HFFc6 (cell line): Measurements from ENCODE around the gene PDGFC. TPM values are rescaled to one million over a fixed set of nuclear protein-coding genes. Genes with fewer than 3 reads are reported as not detected.
A peak's percentile ranks its signal among the peaks of the same experiment; 100 is the strongest.

Experiments used
- DNase-seq: peaks from one replicate; pipeline ENCODE4 v3.0.0-alpha.2; 2018
- H3K27ac Mint-ChIP-seq: 2 replicates; pipeline ENCODE4 v1.8.0; 2020; ENCODE audit warnings: mild to moderate bottlenecking, mixed read lengths
- H3K27me3 Mint-ChIP-seq: 2 replicates; pipeline ENCODE4 v1.8.0; 2021; ENCODE audit warnings: mild to moderate bottlenecking, moderate library complexity, mixed read lengths; ENCODE audit not compliant: insufficient read depth
- H3K36me3 Mint-ChIP-seq: 2 replicates; pipeline ENCODE4 v1.8.0; 2021; ENCODE audit warnings: low read depth, mixed read lengths
- H3K4me1 Mint-ChIP-seq: 2 replicates; pipeline ENCODE4 v1.8.0; 2020; ENCODE audit warnings: low read depth, mixed read lengths
- H3K4me3 Mint-ChIP-seq: 2 replicates; pipeline ENCODE4 v1.8.0; 2020; ENCODE audit warnings: mild to moderate bottlenecking, moderate library complexity, mixed read lengths
- H3K9me3 Mint-ChIP-seq: 2 replicates; pipeline ENCODE4 v1.8.0; 2020; ENCODE audit warnings: mild to moderate bottlenecking, mixed read lengths
- CTCF ChIP-seq: fragments of 200-600 bp; sonication (generic); IDR thresholded peaks from 2 replicates; pipeline ENCODE4 v1.5.0; 2021; ENCODE audit warnings: antibody characterized with exemption, mild to moderate bottlenecking
- total RNA-seq, 6 experiments: library from RNA; stranded (reverse); fragmentation: NEBNext Ultra II Directional; extraction: Animal tissue kit (Norgen Biotek cat#: 25700); gene quantifications; 2 replicates in 1 of 6; 3 replicates in 5 of 6; pipeline ENCODE4 v1.2.3, GENCODE V29; 2021

The PDGFC gene
- total RNA-seq, 6 experiments from 2014 or later = 71.5 to 112 (median 76.1) TPM

- H3K9me3 Mint-ChIP-seq = no peaks in the 10 kb centered on the region; the same call in 1 of the 2 replicates
- H3K27ac Mint-ChIP-seq = no peak overlapping the region; the same call in 1 of the 2 replicates
- no peak for DNase-seq
- H3K4me1 Mint-ChIP-seq = peaks cover 40% of the 10 kb centered on the region
- no peaks in the 10 kb centered on the region for H3K27me3 Mint-ChIP-seq
- H3K36me3 Mint-ChIP-seq = peaks cover 5% of the 10 kb centered on the region
- TF ChIP-seq CTCF = no peak
- H3K4me3 Mint-ChIP-seq = no peak overlapping the region
These were observed 32.9 kb upstream of the PDGFC start for GRCh38 chr4:157004279-157005161.

GRCh38 chr4:156999175-156999517 is 27.5 kb upstream of the PDGFC start:
- H3K27me3 Mint-ChIP-seq = no peaks in the 10 kb centered on the region
- peaks cover 35% of the 10 kb centered on the region for H3K36me3 Mint-ChIP-seq
- peak overlapping the region; percentile 69 for H3K27ac Mint-ChIP-seq
- peak; percentile 94 for DNase-seq
- no peak for TF ChIP-seq CTCF
- peaks cover 49% of the 10 kb centered on the region for H3K4me1 Mint-ChIP-seq
- H3K4me3 Mint-ChIP-seq = peak overlapping the region; percentile 67
- peaks cover 14% of the 10 kb centered on the region for H3K9me3 Mint-ChIP-seq

- Mint-ChIP-seq H3K4me3 (peak overlapping the region; percentile 67), H3K27ac (peak overlapping the region; percentile 69), H3K4me1 (peaks cover 44% of the 10 kb centered on the region), H3K9me3 (peaks cover 14% of the 10 kb centered on the region), H3K36me3 (peaks cover 31% of the 10 kb centered on the region), H3K27me3 (no peaks in the 10 kb centered on the region)
- peak; percentile 10 for DNase-seq
- no peak for TF ChIP-seq CTCF
These were observed 27.0 kb upstream of the PDGFC start for GRCh38 chr4:156998500-156999174.

GRCh38 chr4:156992943-156993342 is 21.3 kb upstream of the PDGFC start:
- DNase-seq = no peak
- Mint-ChIP-seq H3K4me3 (no peak overlapping the region), H3K4me1 (peaks cover 13% of the 10 kb centered on the region), H3K36me3 (peaks cover 39% of the 10 kb centered on the region), H3K27me3 (no peaks in the 10 kb centered on the region; the same call in 1 of the 2 replicates), H3K27ac (no peak overlapping the region), H3K9me3 (peaks cover 29% of the 10 kb centered on the region)
- TF ChIP-seq CTCF = no peak

GRCh38 chr4:156991161-156991560 is 19.6 kb upstream of the PDGFC start:
- DNase-seq = no peak
- H3K27me3 Mint-ChIP-seq = no peaks in the 10 kb centered on the region; the same call in 1 of the 2 replicates
- H3K36me3 Mint-ChIP-seq = peaks cover 24% of the 10 kb centered on the region
- peaks cover 21% of the 10 kb centered on the region for H3K9me3 Mint-ChIP-seq
- H3K27ac Mint-ChIP-seq = no peak overlapping the region
- TF ChIP-seq CTCF = no peak
- H3K4me1 Mint-ChIP-seq = peaks cover 9% of the 10 kb centered on the region
- H3K4me3 Mint-ChIP-seq = no peak overlapping the region
